Heart right ventricle (tissue), 16 donors: ENCODE data around the gene CACNA1A. TPM values are rescaled to one million over a fixed set of nuclear protein-coding genes. Genes with fewer than 3 reads are reported as not detected.

ENCODE experiments used
- ATAC-seq, 8 donors: fragments of 200-7000 bp; cut with Tn5 transposase; one replicate each; pipeline ENCODE4 v1.9.1; 2020; ENCODE audit warnings: mild to moderate bottlenecking in 8 of 8, moderate library complexity in 8 of 8, moderate number of reproducible peaks in 1 of 8
- DNase-seq, 2 donors: peaks; one replicate each; pipeline ENCODE4 v3.0.0-alpha.2; 2020
- H3K27ac ChIP-seq, 10 donors: fragments of 200-600 bp; sonication (generic) in 2 of 10; one replicate each; pipeline versions ENCODE4 v1.5.0 to v1.8.0; 2020 to 2022; ENCODE audit warnings: mild to moderate bottlenecking in 3 of 10
- H3K27me3 ChIP-seq, 7 donors: fragments of 200-600 bp; one replicate each; pipeline ENCODE4 v1.8.0; 2021 to 2022; ENCODE audit warnings: mild to moderate bottlenecking in 2 of 7
- H3K36me3 ChIP-seq, 9 donors: fragments of 200-600 bp; sonication (generic) in 1 of 9; one replicate each; pipeline versions ENCODE4 v1.5.0 to v1.8.0; 2020 to 2022; ENCODE audit warnings: mild to moderate bottlenecking in 2 of 9
- H3K4me1 ChIP-seq, 9 donors: fragments of 200-600 bp; sonication (generic) in 1 of 9; one replicate each; pipeline versions ENCODE4 v1.5.0 to v1.8.0; 2020 to 2022; ENCODE audit warnings: mild to moderate bottlenecking in 4 of 9
- H3K4me3 ChIP-seq, 10 donors: fragments of 200-600 bp; sonication (generic) in 2 of 10; one replicate each; pipeline versions ENCODE4 v1.5.0 to v1.8.0; 2020 to 2022; ENCODE audit warnings: mild to moderate bottlenecking in 7 of 10, moderate library complexity in 2 of 10
- H3K9me3 ChIP-seq, 11 donors: fragments of 200-600 bp in 10 of 11; sonication (generic) in 2 of 11; one replicate each; pipeline versions ENCODE4 v1.5.0 to v1.8.0; 2013 to 2022; ENCODE audit warnings: mild to moderate bottlenecking in 2 of 11, control low read depth in 1 of 11, moderate library complexity in 1 of 11
- CTCF ChIP-seq, 9 donors: fragments of 200-600 bp; sonication (generic) in 2 of 9; IDR thresholded peaks; one replicate each; pipeline versions ENCODE4 v1.5.0 to v1.8.0; 2021 to 2022; ENCODE audit warnings: antibody characterized with exemption in 9 of 9, mild to moderate bottlenecking in 5 of 9, moderate library complexity in 1 of 9
- WGBS, 2 donors: extraction: QIAGEN DNeasy Blood & Tissue Kit; methylation state at CpG; one replicate each; pipeline ENCODE4 v1.1.7; 2013; ENCODE audit warnings: inconsistent platforms in 1 of 2; 5-methylcytosine and 5-hydroxymethylcytosine counted together
- intact Hi-C, 10 donors: fragments of 100-400 bp; cut with DNase I; formaldehyde crosslinking; loops; one replicate each; pipeline versions ENCODE4 v1.11.1 to v1.14.2; 2022
- polyA plus RNA-seq, 2 donors: library from polyadenylated mRNA; stranded (reverse); fragments of 200-250 nt; gene quantifications; one replicate each; pipeline ENCODE4 v1.2.3, GENCODE V29; 2013
- total RNA-seq, 10 donors: library from RNA; stranded (reverse); fragmentation: NEBNext Ultra II Directional in 3 of 10; extraction: Animal tissue kit (Norgen Biotek cat#: 25700) in 3 of 10; gene quantifications; one replicate each; pipeline versions ENCODE4 v1.2.1 to v1.2.4, GENCODE V29; 2021 to 2023
- donor health status: Arrhythmogenic right ventricular cardiomyopathy.
- donor health status: ischemic (EF 13 %, LVEDD 7.1; RV severe dilation, severe dysfunction).
- donor health status: healthy with polysubstance abuse.
- donor health status: DM: no; HTN: yes; CAD: no.
- donor health status: DM: no; HTN: no; CAD: no.
- donor health status: ischemic (EF 25% LVEDD 6.9; RV normal size, moderate dysfunction).
- donor health status: ischemic (EF 25% LVEDD 5.7; RV mildly dilated, moderate dysfunction).
- donor health status: healthy.
- donor health status: DM: yes; HTN: yes; CAD: no.
- donor health status: Ischemic cardiomyopathy.
- donor health status: ischemic (EF 35%, LVEDD 5.7; RV mildly dilated, moderate dysfunction).
- donor health status: nonischemic (EF 11% LVEDD 7.7; RV severe dilation, severe dysfunction).
- donor health status: DM: yes; HTN: yes; CAD: no.
- donor health status: PGD.
- donor health status: ischemic (EF 29% LVEDD 5.4; RV normal size, mild dysfunction).
- donor health status: nonischemic (EF 23%, LVEDD 6.1; RV moderate dilation, normal function).

The CACNA1A gene
- total and polyA plus RNA-seq, 12 donors: 0.21 to 2.3 (median 0.66) TPM

- no peak for ATAC-seq
- 74 to 76% methylated on average over 3 of the region's 3 CpGs for WGBS, 2 donors
- Histone ChIP-seq H3K36me3 (no peaks in the 10 kb centered on the region), H3K4me1 (no peaks in the 10 kb centered on the region), H3K27ac (no peak overlapping the region), H3K4me3 (no peak overlapping the region), H3K9me3 (peaks cover 0 to 25% (median 4%) of the 10 kb centered on the region in 11 donors), H3K27me3 (peaks cover 0 to 39% (median 14%) of the 10 kb centered on the region in 7 donors)
- no peak for TF ChIP-seq CTCF (IDR thresholded peaks at IDR 0.05)
- DNase-seq: no peak
- intact Hi-C loops: no loop called here
Observed at GRCh38 chr19:13353625-13354024, 152.7 kb downstream of the CACNA1A start.

GRCh38 chr19:13350759-13351158, 155.5 kb downstream of the CACNA1A start:
- intact Hi-C loops: no loop called here
- peaks cover 0 to 47% (median 16%) of the 10 kb centered on the region in 7 donors for H3K27me3 ChIP-seq
- no peaks in the 10 kb centered on the region for H3K36me3 ChIP-seq
- no peak for DNase-seq
- H3K4me1 ChIP-seq: no peaks in the 10 kb centered on the region
- peaks cover 0 to 22% (median 4%) of the 10 kb centered on the region in 11 donors for H3K9me3 ChIP-seq
- no peak overlapping the region for H3K27ac ChIP-seq
- 87 to 90% methylated on average over 6 of the region's 6 CpGs for WGBS, 2 donors
- no peak for TF ChIP-seq CTCF (IDR thresholded peaks at IDR 0.05)
- no peak for ATAC-seq
- H3K4me3 ChIP-seq: no peak overlapping the region

- 86 to 88% methylated on average over 4 of the region's 4 CpGs for WGBS, 2 donors
- no peak overlapping the region for H3K27ac ChIP-seq
- peaks cover 0 to 22% (median 4%) of the 10 kb centered on the region in 11 donors for H3K9me3 ChIP-seq
- H3K36me3 ChIP-seq: no peaks in the 10 kb centered on the region
- no peaks in the 10 kb centered on the region for H3K4me1 ChIP-seq
- no peak overlapping the region for H3K4me3 ChIP-seq
- intact Hi-C loops: no loop called here
- TF ChIP-seq CTCF (IDR thresholded peaks at IDR 0.05): no peak
- H3K27me3 ChIP-seq: peaks cover 0 to 46% (median 16%) of the 10 kb centered on the region in 7 donors
- ATAC-seq: no peak
- DNase-seq: no peak
Observed at GRCh38 chr19:13350072-13350471, 156.2 kb downstream of the CACNA1A start.

GRCh38 chr19:13347367-13347766, 158.9 kb downstream of the CACNA1A start:
- peaks cover 0 to 30% (median 12%) of the 10 kb centered on the region in 7 donors for H3K27me3 ChIP-seq
- no peak for ATAC-seq
- 52 to 63% methylated on average over 12 of the region's 12 CpGs for WGBS, 2 donors

More at GRCh38 chr19:13347367-13347766, 158.9 kb downstream of the CACNA1A start:
- H3K9me3 ChIP-seq: peaks cover 0 to 30% (median 5%) of the 10 kb centered on the region in 11 donors
- no peak overlapping the region for H3K4me3 ChIP-seq
- DNase-seq: no peak
- no peak for TF ChIP-seq CTCF (IDR thresholded peaks at IDR 0.05)
- intact Hi-C loops: no loop called here
- H3K36me3 ChIP-seq: no peaks in the 10 kb centered on the region
- H3K27ac ChIP-seq: no peak overlapping the region
- H3K4me1 ChIP-seq: no peaks in the 10 kb centered on the region
